ENCODE data around the gene ARMC9.
"Not testable (repeated sequence)": the region's sequence is repeated elsewhere in the genome, so short reads cannot be mapped to it uniquely, and the experiment has no call there.

The ARMC9 gene

GRCh38 chr2:231183851-231184250 is 14.6 kb upstream of the ARMC9 start:
- DNase-seq (ENCODE audit: low spot score) = no peak

- DNase-seq (ENCODE audit: low spot score) = no peak
Observed at GRCh38 chr2:231184319-231184718, 14.1 kb upstream of the ARMC9 start.

GRCh38 chr2:231185050-231185725 is 13.2 kb upstream of the ARMC9 start:
- no peak for DNase-seq (ENCODE audit: low spot score)

GRCh38 chr2:231185886-231186285 is 12.5 kb upstream of the ARMC9 start:
- DNase-seq (ENCODE audit: low spot score) = no peak

GRCh38 chr2:231186325-231186724 is 12.1 kb upstream of the ARMC9 start:
- no peak for DNase-seq (ENCODE audit: low spot score)

- DNase-seq (ENCODE audit: low spot score) = no peak
Observed at GRCh38 chr2:231187736-231188505, 10.5 kb upstream of the ARMC9 start.

- DNase-seq (ENCODE audit: low spot score) = no peak
Observed at GRCh38 chr2:231188506-231189170, 9.8 kb upstream of the ARMC9 start.

GRCh38 chr2:231189171-231189530 is 9.3 kb upstream of the ARMC9 start:
- DNase-seq (ENCODE audit: low spot score) = no peak

GRCh38 chr2:231189571-231190495 is 8.6 kb upstream of the ARMC9 start:
- no peak for DNase-seq (ENCODE audit: low spot score)

GRCh38 chr2:231190531-231191197 is 7.8 kb upstream of the ARMC9 start:
- DNase-seq (ENCODE audit: low spot score) = no peak

GRCh38 chr2:231191896-231192872 is 6.2 kb upstream of the ARMC9 start:
- no peak for DNase-seq (ENCODE audit: low spot score)

GRCh38 chr2:231193216-231193615 is 5.2 kb upstream of the ARMC9 start:
- no peak for DNase-seq (ENCODE audit: low spot score)

GRCh38 chr2:231196592-231196991 is 1.8 kb upstream of the ARMC9 start:
- DNase-seq (ENCODE audit: low spot score) = no peak

- not testable (repeated sequence) for DNase-seq (ENCODE audit: low spot score)
Observed at GRCh38 chr2:231197196-231197595, 1.2 kb upstream of the ARMC9 start.

GRCh38 chr2:231197706-231198290 is 633 bp upstream of the ARMC9 start:
- DNase-seq (ENCODE audit: low spot score) = no peak

GRCh38 chr2:231199219-231199618 is 788 bp downstream of the ARMC9 start:
- no peak for DNase-seq (ENCODE audit: low spot score)

- DNase-seq (ENCODE audit: low spot score) = no peak
Observed at GRCh38 chr2:231200805-231201474, 2.5 kb downstream of the ARMC9 start.

- DNase-seq (ENCODE audit: low spot score) = no peak
Observed at GRCh38 chr2:231201475-231201814, 3.0 kb downstream of the ARMC9 start.

GRCh38 chr2:231203087-231203486 is 4.7 kb downstream of the ARMC9 start:
- no peak for DNase-seq (ENCODE audit: low spot score)
